ENCODE data around the gene TSC22D2. TPM values are rescaled to one million over a fixed set of nuclear protein-coding genes. Genes with fewer than 3 reads are reported as not detected.
A peak's percentile ranks its signal among the peaks of the same experiment; 100 is the strongest.

Gene TSC22D2
- total RNA-seq = 3.7 and 5.8 TPM in 2 replicates

DNA sequence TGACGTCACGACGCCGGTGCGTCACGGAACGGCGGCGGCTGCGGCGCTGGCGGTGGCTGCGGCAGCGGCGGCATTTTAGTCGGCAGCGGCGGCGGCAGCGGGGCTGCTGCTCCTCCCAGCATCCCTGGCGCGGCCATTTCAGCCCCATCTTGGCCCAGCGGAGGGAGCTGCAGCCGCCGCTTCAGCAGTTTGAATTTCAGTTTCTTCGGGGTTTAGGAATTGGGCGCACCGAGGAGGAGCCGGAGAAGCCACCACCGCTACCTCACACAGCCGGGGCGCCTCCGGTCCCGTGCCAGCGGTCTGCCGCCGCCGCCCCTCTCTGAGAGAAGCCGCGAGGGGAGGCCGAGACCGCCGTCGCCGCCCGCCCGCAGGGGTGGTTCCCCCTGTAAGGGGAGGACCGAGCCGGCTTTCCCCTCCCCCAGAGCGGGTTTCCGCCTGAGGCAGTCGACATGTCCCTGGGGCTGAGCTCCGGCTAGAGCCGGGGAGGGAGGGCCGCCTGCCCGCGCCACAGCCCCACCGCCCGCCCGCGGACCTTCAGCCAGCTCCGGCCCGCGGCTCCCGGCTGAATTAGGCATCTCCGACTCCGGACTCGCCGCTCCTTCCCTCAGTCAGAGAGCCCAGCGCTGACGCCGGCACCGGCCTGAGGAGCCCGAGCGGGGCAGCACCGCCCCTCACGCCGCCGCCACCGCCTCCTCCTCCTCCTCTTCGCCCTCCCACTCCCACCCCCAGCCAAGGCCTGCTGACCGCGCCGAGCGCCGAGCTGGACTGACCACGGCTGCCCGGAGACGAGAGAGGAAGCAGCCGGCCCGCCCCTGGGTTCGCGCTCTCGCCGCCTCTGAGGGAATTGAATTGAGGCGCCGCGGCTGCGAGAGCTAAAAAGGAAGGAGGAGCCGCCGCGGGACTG, at the start of gene TSC22D2:
Gene TSC22D2, plus strand, starts transcription at position 78 of the 904 bp plus-strand sequence. CDS start 1,053 bp downstream, outside the sequence.
- peak; percentile 96 to 97 for DNase-seq (ENCODE audit: low read depth in 2 of 2)

DNA sequence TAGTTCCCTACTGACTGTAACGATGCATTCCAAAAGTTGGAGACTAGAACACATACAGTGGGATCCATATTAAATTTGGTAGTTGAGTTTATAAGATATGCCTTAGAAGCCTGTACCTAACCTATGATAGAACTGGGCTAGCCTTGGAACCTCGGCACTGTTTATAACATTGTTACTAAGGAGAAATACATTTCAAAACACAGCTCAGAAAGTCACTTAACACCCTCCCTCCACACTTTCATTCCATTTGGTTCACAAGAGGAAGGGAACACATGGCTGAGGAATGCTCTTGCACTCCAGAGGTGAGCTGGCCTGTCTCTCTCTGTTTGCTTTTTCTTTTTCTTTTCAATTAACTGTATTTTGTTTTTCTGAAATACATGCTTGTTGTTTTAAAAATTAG, 48.7 kb upstream of the TSC22D2 start:
- peak in 1 of 2 donors; percentile 20 for DNase-seq (ENCODE audit: low read depth in 2 of 2)

DNA sequence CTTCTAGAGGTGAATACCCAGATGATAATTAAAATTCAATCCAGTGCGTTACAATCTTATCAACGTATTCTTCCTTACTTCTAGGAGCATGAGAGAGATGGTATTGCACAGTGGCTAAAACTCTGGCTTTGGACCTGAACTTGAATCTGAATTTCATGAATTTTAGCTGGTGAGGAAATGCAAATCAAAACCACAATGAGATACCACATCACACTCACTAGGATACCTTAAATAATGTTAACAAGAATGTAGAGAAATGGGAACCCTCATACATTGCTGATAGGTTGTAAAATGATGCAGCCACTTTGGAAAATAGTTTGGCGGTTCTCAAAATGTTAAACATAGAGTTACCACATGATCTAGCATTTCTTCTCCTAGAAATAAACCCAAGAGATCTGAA, 47.1 kb upstream of the TSC22D2 start:
- no peak for DNase-seq (ENCODE audit: low read depth in 2 of 2)

DNA sequence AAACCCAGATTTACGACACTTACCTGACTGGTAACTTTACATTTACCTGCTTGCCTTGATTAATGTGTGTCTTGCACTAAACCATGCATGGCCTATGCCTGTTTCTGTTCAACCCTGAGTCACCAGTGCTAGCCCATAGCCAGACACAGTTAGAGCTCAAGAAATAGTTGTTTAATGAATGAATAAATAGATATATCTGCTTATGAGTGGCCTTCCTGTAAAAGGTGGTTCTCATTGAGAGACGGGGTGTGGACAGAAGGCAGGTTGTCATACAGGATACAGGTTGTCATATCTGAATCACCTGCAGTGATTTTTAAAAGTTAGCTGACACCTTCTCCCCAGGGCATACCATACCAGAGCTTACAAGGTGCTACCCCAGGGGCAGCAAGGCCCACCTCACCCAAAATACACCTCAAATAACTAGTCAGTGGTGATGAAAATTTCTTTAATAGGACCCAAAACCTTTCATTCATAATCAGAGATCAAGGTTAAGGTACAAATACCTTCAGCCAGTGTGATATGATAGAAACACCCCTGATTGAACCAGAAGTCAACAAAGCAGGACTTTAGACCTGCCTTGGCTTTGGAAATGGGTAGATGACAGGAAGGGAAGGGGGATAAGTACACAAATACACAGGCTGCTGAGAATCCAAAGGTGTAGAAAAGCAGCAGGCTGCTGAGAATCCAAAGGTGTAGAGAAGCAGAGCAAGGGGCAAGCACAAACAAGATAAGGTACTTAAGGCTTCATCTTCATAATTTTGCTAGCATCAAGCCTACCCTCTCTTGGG, 45.4 kb upstream of the TSC22D2 start:
- DNase-seq (ENCODE audit: low read depth in 2 of 2) = no peak

DNA sequence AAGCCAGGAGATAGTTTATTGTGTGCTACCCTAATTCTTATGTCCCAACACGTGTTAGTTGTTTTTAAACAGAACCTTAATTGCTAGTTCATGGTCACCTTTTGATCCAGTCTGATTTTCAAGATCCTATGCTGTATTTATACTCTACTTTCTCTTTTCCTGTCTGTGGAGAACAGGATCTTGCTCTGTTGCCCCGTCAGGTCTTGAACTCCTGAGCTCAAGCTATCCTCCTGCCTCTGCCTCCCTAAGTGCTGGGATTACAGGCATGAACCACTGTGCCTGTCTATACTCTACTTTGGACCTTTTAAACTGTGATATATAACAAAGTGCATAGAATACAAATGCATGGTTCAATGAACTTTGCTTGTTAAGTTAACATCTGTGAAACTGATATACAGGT, 44.7 kb upstream of the TSC22D2 start:
- DNase-seq (ENCODE audit: low read depth in 2 of 2) = no peak

DNA sequence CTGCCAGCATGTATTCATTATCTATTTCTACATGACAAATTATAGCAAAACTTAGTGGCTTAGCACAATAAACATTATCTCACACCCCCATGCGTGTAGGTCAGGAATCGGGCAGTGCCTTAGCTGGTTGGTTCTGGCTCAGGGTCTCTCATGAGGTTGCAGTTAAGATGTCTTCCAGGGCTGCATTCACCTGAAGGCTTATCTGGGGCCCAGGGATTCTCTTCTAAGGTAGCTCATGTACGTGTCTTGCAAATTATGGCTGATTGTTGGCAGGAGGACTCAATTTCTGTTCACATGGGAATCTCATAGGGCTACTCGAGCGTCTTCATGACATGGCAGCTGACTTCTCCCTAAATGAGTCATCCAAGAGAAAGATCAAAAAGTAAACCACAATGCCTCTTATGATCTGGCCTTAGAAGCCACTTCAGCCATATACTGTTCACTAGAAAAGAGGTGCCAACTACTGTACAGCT, 42.9 kb upstream of the TSC22D2 start:
- peak in 1 of 2 donors; percentile 47 for DNase-seq (ENCODE audit: low read depth in 2 of 2)

DNA sequence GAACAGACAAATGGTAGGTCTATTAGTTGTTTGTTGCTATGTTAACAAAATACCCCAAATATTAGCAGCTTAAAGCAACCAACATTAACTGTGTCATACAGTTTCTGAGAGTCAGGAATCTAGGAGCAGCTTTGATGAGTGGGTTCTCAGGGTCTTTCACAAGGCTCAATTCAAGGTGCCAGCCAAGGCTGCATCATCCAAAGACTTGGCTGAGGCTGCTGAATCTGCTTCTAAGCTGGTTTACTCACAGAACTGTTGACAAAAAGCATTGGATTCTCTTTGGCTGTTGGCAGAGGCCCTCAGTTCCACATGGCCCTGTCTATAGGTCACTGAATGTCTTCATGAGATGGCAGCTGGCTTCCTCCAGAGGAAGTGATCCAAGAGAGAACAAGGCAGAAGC, 40.3 kb upstream of the TSC22D2 start:
- DNase-seq (ENCODE audit: low read depth in 2 of 2) = no peak

DNA sequence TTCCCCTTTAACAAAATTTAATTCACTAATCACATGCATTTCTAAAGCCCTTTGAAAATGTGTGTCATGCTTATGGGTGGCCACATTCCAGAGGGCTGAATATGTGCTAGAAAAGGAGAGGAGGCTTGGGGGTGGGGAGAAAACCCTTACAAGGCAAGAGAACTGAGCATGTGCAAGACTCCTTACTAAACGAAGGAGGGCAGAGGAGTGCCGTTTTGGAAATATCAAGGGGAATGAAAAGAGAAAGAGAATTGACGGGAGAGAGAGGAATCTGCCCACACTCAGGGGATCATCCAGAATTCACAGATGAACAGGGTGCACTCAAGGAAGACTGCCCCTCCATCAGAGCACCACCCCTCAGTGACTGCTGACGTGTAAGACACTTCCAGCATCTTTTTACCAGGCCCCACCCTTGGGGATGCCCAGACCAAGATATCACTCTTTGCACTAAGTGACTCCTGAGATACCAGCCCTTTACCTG, 37.9 kb upstream of the TSC22D2 start:
- DNase-seq (ENCODE audit: low read depth in 2 of 2) = peak in 1 of 2 donors; percentile 94

DNA sequence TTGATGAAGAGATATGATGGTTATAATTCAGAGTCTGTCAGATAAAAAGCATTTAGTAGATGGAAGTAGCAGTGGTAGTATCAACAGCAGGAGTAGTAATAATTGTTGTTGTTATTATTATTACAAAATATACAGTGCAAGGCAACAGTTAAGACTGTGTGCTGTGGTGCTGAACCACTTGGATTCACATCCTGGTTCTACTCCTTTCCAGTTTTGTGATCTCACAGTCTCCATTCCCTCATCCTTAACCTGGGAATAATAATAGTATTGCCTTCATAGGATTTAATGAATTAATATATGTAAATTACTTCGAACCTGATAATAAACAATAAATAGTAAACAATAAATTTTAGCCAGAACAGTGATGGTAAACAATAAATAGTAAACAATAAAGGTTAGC, 37.1 kb upstream of the TSC22D2 start:
- peak in 1 of 2 donors; percentile 48 for DNase-seq (ENCODE audit: low read depth in 2 of 2)

DNA sequence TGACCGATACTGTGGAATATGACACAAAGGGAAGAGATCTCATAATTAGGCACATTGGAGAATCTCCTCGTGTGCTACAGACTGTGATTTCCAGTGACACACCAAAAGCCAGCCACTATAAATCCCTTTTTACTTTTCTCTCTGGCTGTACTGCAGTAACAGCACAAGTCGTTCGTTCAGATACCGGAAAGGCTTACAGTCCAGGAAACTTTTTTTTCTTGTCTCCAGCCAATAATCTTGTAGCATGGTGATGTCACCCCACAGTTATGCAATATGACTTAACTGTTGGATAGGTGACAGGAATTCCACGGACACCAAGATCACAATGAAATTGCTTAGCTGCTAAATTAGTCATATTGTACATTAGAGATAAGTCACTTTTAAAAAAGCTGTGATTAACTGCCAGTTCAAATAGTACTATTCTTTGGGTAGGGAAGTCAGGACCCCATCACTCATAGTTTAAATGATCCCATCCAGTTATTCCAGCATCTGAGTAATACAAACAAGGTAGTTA, 36.3 kb upstream of the TSC22D2 start:
- peak; percentile 99 to 100 for DNase-seq (ENCODE audit: low read depth in 2 of 2)

DNA sequence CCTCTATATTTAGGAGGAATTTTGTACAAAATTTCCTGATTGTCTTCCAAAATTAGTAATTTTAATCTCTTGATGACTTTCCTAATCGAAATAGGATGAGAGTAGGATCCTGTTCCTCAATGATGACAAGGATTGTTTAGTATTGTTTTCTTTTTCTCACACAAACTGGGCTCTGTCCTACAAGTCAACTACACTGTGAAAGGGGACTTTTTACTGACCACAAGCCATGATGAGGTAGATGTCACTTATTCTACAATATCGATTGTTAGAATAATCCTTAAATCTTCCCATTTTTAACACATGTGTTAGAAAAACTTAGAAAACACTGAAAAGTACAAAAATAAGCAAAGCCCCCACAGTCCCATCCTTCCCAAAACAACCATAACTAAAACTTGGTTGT, 35.8 kb upstream of the TSC22D2 start:
- peak in 1 of 2 donors; percentile 34 for DNase-seq (ENCODE audit: low read depth in 2 of 2)

DNA sequence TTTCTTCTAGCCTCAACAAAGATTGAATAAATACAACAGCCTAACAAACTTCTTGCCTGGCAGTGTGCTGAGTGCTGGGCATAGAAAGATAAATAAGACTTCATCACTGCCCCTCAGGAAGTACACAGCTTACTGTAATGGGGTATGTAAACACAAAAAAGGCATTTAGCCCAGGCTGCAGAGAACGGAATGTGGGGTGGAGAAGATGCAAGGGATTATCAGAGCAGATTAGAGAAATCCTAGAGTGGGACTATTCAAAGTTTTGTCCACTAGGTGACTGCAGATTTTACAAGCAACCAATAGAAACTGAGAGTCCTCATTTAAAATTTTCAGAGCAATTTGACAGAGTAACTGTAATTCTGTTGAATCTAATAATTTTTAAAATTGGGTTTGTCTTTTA, 35.4 kb upstream of the TSC22D2 start:
- peak; percentile 24 to 39 for DNase-seq (ENCODE audit: low read depth in 2 of 2)

DNA sequence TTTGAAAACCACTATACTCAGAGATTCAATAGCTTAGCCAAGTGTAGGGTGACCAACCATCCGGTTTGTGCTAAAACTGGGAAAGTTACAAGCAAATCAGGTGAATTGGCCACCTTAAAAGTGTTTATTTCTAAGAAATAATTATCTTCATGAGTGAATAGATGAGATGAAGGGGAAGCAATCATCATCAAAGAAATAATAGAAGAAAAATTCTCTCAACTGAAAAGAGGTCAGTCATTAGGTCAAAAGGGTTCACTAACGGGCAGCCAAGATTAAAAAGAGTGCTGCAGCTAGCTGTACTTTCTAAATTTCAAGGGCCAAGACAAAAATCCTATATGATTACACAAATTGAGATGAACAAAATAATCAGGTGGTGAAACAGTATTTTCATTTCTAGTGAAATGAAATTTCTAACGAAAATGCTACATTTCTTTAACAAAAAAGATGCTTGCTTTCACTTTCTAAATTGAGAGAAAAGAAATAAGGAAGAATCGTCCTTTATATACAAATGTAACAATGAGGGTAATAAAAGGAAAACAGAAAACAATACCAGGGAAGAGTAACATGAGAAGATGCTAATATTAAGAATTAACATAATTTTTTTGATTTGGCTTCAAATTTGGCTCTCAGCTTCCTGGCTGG, 34.7 kb upstream of the TSC22D2 start:
- no peak for DNase-seq (ENCODE audit: low read depth in 2 of 2)

DNA sequence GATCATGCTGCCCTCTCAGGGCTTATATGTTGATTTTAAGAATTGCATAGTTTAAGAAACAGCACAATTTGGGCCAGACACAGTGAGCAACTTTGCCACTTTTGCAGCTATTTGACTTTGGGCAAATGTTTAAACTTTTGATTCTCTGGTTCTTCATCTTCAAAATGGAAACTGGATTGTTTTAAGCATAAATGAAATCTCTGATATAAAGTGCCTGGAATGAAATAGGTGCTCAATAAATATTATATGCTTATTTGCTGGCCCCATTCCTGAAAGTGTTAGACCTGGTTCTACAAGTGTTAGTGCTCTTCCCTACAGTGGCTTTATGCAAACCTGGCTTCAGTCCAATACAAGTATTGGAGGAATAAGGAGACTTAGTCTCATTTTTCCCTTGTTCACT, 33.1 kb upstream of the TSC22D2 start:
- DNase-seq (ENCODE audit: low read depth in 2 of 2) = no peak

DNA sequence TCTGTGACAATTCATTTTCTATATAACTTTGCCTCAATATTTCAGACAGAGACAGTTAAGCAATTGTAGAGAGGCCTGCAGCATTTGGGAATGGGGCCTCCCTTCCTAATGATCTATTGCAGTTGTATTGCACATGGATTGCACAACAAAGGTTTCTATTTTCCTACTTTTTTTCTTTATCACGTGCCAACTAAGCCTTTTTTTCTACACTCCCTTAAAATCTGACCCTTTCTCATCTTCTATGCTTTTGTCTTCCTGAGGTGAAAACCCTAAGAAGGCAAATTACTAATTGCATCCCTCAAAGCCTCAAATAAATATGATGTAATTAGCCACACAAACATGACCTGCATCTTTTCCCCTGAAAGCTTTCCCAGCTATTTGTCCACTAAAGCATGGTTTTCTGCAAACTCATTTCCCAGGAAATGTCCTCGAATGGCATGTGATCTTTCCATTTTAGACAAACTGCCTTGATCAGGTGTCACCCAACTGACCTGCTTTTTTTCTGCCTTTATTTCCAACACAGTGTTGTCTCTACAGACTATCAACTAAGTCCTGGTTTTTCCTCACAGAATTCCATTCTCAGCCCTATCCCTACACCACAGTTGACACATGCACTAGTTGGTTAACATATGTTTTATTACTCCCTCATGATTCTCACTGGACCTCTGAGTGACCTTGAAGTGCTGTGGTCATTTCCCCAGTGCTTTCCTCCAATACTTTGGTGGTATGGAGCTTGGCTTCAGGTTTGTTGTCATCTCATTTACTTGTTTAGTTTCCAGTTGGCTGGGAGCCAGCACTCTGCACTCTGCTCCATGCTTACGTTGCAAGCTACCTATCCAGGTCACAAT, 31.9 kb upstream of the TSC22D2 start:
- peak; percentile 54 to 73 for DNase-seq (ENCODE audit: low read depth in 2 of 2)

DNA sequence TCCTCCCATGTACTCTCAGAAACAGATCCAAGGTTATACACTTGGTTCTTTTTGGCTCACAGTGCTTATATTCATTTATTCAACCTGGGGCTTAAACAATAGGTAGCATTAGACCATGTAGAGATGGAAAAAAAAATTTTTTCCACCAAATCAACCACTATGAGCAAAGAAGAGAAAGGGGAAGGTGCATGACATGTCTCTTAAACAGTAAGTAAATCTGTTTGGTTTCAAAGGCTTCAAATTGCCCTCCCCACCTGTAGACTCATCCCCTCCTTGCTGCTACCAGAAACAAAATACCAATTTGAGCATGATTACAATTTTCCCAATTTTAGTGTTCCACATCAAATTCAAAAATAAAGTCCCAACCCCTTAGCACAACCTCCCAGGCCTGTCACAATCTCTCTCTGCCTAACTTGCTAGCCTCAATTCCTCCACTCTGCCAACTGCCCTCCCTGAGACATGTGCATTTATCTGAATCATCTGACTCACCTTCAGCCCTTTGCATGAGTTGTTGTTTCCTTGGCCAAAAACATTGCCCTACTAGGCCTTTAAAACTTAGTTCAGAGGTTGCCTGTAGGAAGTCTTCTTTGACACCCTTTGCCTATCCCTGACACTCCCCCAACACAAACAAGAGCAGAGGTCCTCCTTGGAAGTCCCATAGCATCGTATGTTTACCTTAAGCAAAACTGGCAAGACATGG, 30.3 kb upstream of the TSC22D2 start:
- no peak for DNase-seq (ENCODE audit: low read depth in 2 of 2)

DNA sequence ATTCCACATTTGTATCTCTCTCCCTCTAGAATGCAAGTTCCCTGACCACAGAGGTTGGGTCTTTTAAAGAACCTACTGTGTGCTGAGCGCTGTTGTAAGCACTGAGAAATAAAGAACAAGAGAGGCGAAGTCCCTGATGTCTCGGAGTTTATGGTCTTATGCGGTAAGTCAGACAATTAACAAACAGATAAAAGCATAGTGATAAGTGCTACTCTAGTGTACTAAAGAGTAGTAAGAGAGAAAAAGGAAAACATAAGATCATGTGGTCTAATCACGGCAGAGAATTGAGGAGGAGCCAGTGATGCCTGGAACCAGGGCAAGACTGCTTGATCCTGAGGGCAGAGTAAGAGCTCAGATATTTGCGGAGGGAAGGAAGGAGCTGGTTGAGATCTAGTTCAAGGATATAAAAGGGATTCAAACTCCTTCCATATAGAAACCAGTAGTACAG, 29.8 kb upstream of the TSC22D2 start:
- no peak for DNase-seq (ENCODE audit: low read depth in 2 of 2)

DNA sequence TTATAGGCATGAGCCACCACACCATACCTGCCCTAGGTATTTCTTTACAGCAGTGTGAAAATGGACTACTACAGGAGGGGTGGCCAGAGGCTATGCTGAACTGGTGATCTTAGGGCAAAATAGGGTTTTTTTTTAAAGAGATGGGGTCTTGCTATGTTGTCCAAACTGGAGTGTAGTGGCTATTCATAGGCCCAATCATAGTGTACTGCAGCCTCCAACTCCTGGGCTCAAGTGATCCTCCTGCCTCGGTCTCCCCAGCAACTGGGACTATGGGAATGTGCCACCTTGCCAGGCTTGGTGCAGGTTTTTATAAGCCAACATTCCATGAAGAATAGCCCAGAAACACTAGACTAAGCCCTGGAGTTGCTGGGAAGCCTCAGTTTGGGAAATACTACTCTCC, 28.6 kb upstream of the TSC22D2 start:
- DNase-seq (ENCODE audit: low read depth in 2 of 2) = no peak

DNA sequence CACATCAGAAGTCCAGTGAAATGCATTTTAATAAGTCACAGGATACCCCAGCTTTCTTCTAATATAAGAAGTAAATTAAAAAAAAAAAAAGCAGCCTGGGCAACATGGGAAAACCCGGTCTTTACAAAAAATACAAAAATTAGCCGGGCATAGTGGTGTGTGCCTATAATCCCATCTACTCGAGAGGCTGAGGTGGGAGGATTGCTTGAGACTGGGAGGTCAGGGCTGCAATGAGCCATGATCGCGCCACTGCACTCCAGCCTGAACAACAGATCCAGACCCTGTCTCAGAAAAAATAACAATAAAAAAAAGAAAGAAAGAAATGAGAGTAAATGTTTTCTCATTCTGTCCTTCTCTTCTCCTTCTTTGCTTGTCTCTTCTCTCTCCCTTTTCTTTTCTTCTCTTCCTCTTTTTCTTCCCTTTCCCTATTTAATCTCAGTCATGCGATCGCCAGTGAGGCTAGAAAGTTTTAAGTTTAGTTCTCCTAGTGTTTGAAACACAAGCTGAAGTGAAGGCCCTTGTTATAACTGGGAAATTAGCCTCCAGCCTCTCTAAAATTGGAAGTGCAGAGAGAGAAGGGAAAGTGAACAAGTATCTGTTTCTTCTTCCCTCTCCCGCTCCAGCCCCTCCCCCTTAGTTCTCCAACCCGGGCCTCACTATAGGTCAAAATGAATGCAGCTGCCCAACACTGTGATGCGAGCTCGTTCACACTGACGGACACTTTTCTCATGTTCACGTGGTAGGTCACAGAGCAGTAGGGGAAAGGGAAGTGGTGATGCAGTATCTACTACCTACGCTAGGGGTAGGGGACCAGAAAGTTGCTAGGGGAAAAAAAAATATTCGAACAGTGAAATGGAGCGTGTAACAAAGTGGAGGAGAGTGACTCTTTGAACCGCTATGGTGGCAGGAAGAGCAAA, 23.5 kb upstream of the TSC22D2 start:
- peak in 1 of 2 donors; percentile 78 for DNase-seq (ENCODE audit: low read depth in 2 of 2)

Data from lung microvascular endothelial cell (primary cell).